ENCODE data around the gene TBXAS1.

- no peak for TF ChIP-seq REST (IDR thresholded peaks at IDR 0.05; ENCODE audit: borderline replicate concordance)
- TF ChIP-seq, protein P1, sequence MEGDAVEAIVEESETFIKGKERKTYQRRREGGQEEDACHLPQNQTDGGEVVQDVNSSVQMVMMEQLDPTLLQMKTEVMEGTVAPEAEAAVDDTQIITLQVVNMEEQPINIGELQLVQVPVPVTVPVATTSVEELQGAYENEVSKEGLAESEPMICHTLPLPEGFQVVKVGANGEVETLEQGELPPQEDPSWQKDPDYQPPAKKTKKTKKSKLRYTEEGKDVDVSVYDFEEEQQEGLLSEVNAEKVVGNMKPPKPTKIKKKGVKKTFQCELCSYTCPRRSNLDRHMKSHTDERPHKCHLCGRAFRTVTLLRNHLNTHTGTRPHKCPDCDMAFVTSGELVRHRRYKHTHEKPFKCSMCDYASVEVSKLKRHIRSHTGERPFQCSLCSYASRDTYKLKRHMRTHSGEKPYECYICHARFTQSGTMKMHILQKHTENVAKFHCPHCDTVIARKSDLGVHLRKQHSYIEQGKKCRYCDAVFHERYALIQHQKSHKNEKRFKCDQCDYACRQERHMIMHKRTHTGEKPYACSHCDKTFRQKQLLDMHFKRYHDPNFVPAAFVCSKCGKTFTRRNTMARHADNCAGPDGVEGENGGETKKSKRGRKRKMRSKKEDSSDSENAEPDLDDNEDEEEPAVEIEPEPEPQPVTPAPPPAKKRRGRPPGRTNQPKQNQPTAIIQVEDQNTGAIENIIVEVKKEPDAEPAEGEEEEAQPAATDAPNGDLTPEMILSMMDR (IDR thresholded peaks at IDR 0.05; ENCODE audit: poor library complexity, severe bottlenecking): no peak
Observed at GRCh38 chr7:140033036-140033435, 204.0 kb downstream of the TBXAS1 start.

Measured in neural cell (in vitro differentiated cells).